Thyroid gland (tissue), 4 donors: ENCODE measurements around the gene PLXNB2. TPM values are rescaled to one million over a fixed set of nuclear protein-coding genes. Genes with fewer than 3 reads are reported as not detected.
A peak's percentile ranks its signal among the peaks of the same experiment; 100 is the strongest.

Source experiments
- DNase-seq, 2 donors: peaks; one replicate each; pipeline ENCODE4 v3.0.0-alpha.2; 2019
- H3K27ac ChIP-seq, 3 donors: fragments of 200-600 bp; sonication (generic); 1 replicate in 2 of 3; 2 replicates in 1 of 3; pipeline ENCODE4 v1.5.1; 2016 to 2019; ENCODE audit warnings: mild to moderate bottlenecking in 1 of 3, moderate library complexity in 1 of 3
- H3K27me3 ChIP-seq: fragments of 200-600 bp; sonication (generic); one replicate; pipeline ENCODE4 v1.5.1; 2019
- H3K36me3 ChIP-seq, 2 donors: fragments of 200-600 bp; sonication (generic); one replicate each; pipeline ENCODE4 v1.5.1; 2016 to 2019
- H3K4me1 ChIP-seq, 2 donors: fragments of 200-600 bp; sonication (generic); one replicate each; pipeline ENCODE4 v1.5.1; 2017 to 2019
- H3K4me3 ChIP-seq, 3 donors: fragments of 200-600 bp; sonication (generic); replicated peaks in 1 of 3; 1 replicate in 2 of 3; 2 replicates in 1 of 3; pipeline ENCODE4 v1.5.1; 2016; ENCODE audit warnings: mild to moderate bottlenecking in 1 of 3
- H3K9me3 ChIP-seq: fragments of 200-600 bp; sonication (generic); one replicate; pipeline ENCODE4 v1.5.1; 2017
- CTCF ChIP-seq, 6 experiments: fragments of 200-600 bp in 3 of 6; fragments of 450-650 bp in 3 of 6; sonication (generic) in 3 of 6; IDR thresholded peaks; one replicate each; pipeline ENCODE4 v1.5.1; 2016 to 2019; ENCODE audit warnings: antibody characterized with exemption in 6 of 6, mild to moderate bottlenecking in 2 of 6, inconsistent platforms in 1 of 6, moderate library complexity in 1 of 6
- POLR2A ChIP-seq, 2 donors: fragments of 450-650 bp; IDR thresholded peaks; one replicate each; pipeline ENCODE4 v1.6.1; 2017; ENCODE audit warnings: antibody characterized with exemption in 2 of 2, mild to moderate bottlenecking in 2 of 2, moderate library complexity in 1 of 2
- WGBS, 2 donors: methylation state at CpG; one replicate each; pipeline ENCODE4 v1.1.5; 2017; 5-methylcytosine and 5-hydroxymethylcytosine counted together
- intact Hi-C: fragments of 100-400 bp; cut with DNase I; formaldehyde crosslinking; loops from one replicate; pipeline ENCODE4 v1.15.1; 2023
- total RNA-seq, 4 donors: library from RNA; depleted of rRNA; stranded (reverse); fragments of >200 nt; gene quantifications; one replicate each; pipeline ENCODE4 v1.2.3, GENCODE V29; 2016

Gene PLXNB2
- total RNA-seq, 4 donors from 2014 or later: 143 to 266 (median 215) TPM

GRCh38 chr22:50282361-50283155 is 24.9 kb downstream of the PLXNB2 start:
- peaks cover 0 to 12% of the 10 kb centered on the region in 2 donors for H3K4me1 ChIP-seq
- peak; percentile 73 to 75 for DNase-seq
- peak overlapping the region in 2 of 3 donors; percentile 46 to 65 for H3K27ac ChIP-seq
- no peaks in the 10 kb centered on the region for H3K27me3 ChIP-seq
- TF ChIP-seq POLR2A (IDR thresholded peaks at IDR 0.05) (no peak), CTCF (IDR thresholded peaks at IDR 0.05) (no peak)
- 80 to 81% methylated on average over 17 to 36 of the region's 45 CpGs for WGBS, 2 donors
- peaks cover 90 to 91% of the 10 kb centered on the region in 2 donors for H3K36me3 ChIP-seq
- no peak overlapping the region for H3K4me3 ChIP-seq
- H3K9me3 ChIP-seq: no peaks in the 10 kb centered on the region
- intact Hi-C loops: no loop called here

- TF ChIP-seq CTCF (IDR thresholded peaks at IDR 0.05) (no peak), POLR2A (IDR thresholded peaks at IDR 0.05) (no peak)
- Histone ChIP-seq H3K9me3 (no peaks in the 10 kb centered on the region), H3K4me3 (no peak overlapping the region), H3K27me3 (no peaks in the 10 kb centered on the region), H3K27ac (peak overlapping the region in 2 of 3 donors; percentile 46 to 65), H3K36me3 (peaks cover 90% of the 10 kb centered on the region in 2 donors), H3K4me1 (peaks cover 0 to 12% of the 10 kb centered on the region in 2 donors)
- intact Hi-C loops: no loop called here
- WGBS, 2 donors: 91% methylated on average over 8 of the region's 25 CpGs; no CpG with 5 or more reads in 1 of the 2 donors
- no peak for DNase-seq
These were observed 25.5 kb downstream of the PLXNB2 start for GRCh38 chr22:50281957-50282356.

- peaks cover 89 to 90% of the 10 kb centered on the region in 2 donors for H3K36me3 ChIP-seq
- H3K27me3 ChIP-seq: no peaks in the 10 kb centered on the region
- peaks cover 0 to 12% of the 10 kb centered on the region in 2 donors for H3K4me1 ChIP-seq
- DNase-seq: no peak
- WGBS, 2 donors: 95 to 97% methylated on average over 13 to 35 of the region's 36 CpGs
- no peak for TF ChIP-seq CTCF (IDR thresholded peaks at IDR 0.05)
- H3K9me3 ChIP-seq: no peaks in the 10 kb centered on the region
- H3K27ac ChIP-seq: no peak overlapping the region
- no peak overlapping the region for H3K4me3 ChIP-seq
- intact Hi-C loops: no loop called here
These were observed 26.1 kb downstream of the PLXNB2 start for GRCh38 chr22:50281384-50281760.

GRCh38 chr22:50280708-50281383 is 26.6 kb downstream of the PLXNB2 start:
- TF ChIP-seq CTCF (IDR thresholded peaks at IDR 0.05) (no peak), POLR2A (IDR thresholded peaks at IDR 0.05) (no peak)
- no peak for DNase-seq
- intact Hi-C loops: no loop called here
- Histone ChIP-seq H3K9me3 (no peaks in the 10 kb centered on the region), H3K4me3 (no peak overlapping the region), H3K4me1 (peaks cover 0 to 12% of the 10 kb centered on the region in 2 donors), H3K27me3 (no peaks in the 10 kb centered on the region), H3K36me3 (peaks cover 89 to 91% of the 10 kb centered on the region in 2 donors), H3K27ac (no peak overlapping the region)
- WGBS, 2 donors: 96 to 97% methylated on average over 24 to 43 of the region's 47 CpGs
